ENCODE results near the gene ATP6V0C.
"Not testable (repeated sequence)": the region's sequence is repeated elsewhere in the genome, so short reads cannot be mapped to it uniquely, and the experiment has no call there.

ATP6V0C gene

DNA sequence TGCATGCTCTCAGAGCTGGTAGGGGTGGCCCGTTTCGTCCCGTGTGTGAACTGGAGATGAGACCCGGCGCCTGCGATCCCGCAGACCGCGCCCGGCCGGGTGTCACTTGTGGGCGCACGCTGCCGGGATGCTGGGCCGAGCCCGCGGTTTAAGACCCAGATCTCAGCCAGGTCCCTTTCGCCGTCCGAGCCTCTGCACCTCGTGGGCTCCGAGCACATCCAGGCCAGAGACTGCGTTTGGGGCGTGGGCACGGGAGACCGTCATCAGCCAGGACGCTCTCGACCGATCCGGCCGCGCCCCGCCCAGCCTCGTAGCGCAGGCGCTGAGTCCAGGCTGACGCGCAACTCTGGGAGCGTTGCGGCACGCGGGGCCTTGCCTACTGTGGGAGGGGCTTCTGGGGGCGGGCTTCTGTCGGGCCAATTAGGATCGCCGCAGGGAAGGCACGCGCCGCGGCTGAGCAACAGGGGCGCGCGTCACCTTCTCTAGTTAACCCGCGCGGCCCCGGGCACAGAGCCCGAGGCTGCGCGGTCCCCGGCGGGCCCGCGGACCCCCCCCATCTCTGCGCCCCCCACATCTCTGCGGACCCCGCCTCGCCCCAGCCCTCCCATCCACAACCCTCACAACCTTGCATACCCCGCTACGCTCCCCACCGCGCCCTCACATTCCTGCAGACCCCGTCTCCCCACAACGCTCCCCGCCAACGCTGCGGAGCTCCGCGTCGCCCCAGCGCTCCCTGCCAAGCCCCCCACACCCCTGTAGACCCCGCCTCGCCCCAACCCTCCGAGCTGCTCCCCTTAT, 18.1 kb downstream of the ATP6V0C start:
- Histone ChIP-seq H3K9ac (ENCODE audit: low read length) (peak overlapping the region; percentile 77), H4K20me1 (ENCODE audit: insufficient read depth, low read length) (no peaks in the 10 kb centered on the region), H3F3A (ENCODE audit: insufficient read depth, low read length) (no peaks in the 10 kb centered on the region), H3K4me3 (ENCODE audit: low read depth, low read length, poor library complexity, severe bottlenecking) (peak overlapping the region; percentile 61), H3K9me3 (ENCODE audit: low read length) (no peaks in the 10 kb centered on the region), H3K4me2 (ENCODE audit: low read length) (peak overlapping the region; percentile 74), H3K27ac (ENCODE audit: low read depth, low read length, poor library complexity, severe bottlenecking) (peak overlapping the region; percentile 83), H3K79me2 (ENCODE audit: insufficient read depth, low read length) (no peaks in the 10 kb centered on the region), H3K4me1 (ENCODE audit: insufficient read depth, low read length, severe bottlenecking) (peaks cover 15% of the 10 kb centered on the region), H2AFZ (ENCODE audit: low read length) (no peak overlapping the region), H3K9me2 (ENCODE audit: low read depth, low read length) (no peaks in the 10 kb centered on the region), H3K36me3 (ENCODE audit: insufficient read depth, low read length) (peaks cover 25% of the 10 kb centered on the region; the same call in 1 of the 2 replicates), H3K27me3 (ENCODE audit: insufficient read depth, low read length) (no peaks in the 10 kb centered on the region)
- TF ChIP-seq, protein P1, sequence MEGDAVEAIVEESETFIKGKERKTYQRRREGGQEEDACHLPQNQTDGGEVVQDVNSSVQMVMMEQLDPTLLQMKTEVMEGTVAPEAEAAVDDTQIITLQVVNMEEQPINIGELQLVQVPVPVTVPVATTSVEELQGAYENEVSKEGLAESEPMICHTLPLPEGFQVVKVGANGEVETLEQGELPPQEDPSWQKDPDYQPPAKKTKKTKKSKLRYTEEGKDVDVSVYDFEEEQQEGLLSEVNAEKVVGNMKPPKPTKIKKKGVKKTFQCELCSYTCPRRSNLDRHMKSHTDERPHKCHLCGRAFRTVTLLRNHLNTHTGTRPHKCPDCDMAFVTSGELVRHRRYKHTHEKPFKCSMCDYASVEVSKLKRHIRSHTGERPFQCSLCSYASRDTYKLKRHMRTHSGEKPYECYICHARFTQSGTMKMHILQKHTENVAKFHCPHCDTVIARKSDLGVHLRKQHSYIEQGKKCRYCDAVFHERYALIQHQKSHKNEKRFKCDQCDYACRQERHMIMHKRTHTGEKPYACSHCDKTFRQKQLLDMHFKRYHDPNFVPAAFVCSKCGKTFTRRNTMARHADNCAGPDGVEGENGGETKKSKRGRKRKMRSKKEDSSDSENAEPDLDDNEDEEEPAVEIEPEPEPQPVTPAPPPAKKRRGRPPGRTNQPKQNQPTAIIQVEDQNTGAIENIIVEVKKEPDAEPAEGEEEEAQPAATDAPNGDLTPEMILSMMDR (IDR thresholded peaks at IDR 0.05; ENCODE audit: low read length), result no peak
- no peak for TF ChIP-seq EZH2 (IDR thresholded peaks at IDR 0.05; ENCODE audit: borderline replicate concordance, low read length)

DNA sequence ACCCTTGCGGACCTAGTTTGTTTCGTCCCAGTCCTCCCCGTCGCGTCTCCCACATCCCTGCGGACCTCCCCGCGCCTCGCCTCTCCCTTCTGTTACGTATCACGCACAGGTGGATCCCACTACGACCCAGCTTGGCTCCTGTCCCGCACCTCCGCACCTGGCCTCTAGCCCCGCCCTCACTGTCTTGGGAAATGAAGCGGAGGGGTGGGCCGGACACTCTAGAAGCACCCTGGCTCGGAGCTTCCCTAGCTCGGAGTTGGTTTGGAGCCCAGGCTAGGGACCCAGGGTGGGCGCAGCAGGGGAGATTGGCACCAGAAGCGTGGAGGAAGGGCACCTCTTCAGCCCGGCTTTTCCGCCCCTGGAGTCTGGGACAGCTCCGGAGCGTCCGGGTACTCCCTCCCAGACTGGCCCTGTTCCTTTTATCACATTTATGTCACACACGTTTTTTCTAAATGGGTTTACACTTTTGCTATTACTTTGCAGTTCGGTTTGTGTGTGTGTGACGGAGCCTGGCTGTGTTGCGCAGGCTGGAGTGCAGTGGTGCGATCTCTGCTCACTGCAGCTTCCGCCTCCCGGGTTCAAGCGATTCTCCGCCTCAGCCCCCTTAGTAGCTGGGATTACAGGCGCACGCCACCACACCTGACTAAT, 18.9 kb downstream of the ATP6V0C start:
- Histone ChIP-seq H3K4me3 (ENCODE audit: low read depth, low read length, poor library complexity, severe bottlenecking) (peak overlapping the region; percentile 61), H3K79me2 (ENCODE audit: insufficient read depth, low read length) (no peaks in the 10 kb centered on the region), H3K9ac (ENCODE audit: low read length) (peak overlapping the region; percentile 68), H3K4me2 (ENCODE audit: low read length) (peak overlapping the region; percentile 74), H3K9me2 (ENCODE audit: low read depth, low read length) (no peaks in the 10 kb centered on the region), H3K27me3 (ENCODE audit: insufficient read depth, low read length) (no peaks in the 10 kb centered on the region), H3F3A (ENCODE audit: insufficient read depth, low read length) (no peaks in the 10 kb centered on the region), H3K27ac (ENCODE audit: low read depth, low read length, poor library complexity, severe bottlenecking) (peak overlapping the region; percentile 83), H3K4me1 (ENCODE audit: insufficient read depth, low read length, severe bottlenecking) (peaks cover 15% of the 10 kb centered on the region), H3K9me3 (ENCODE audit: low read length) (no peaks in the 10 kb centered on the region), H4K20me1 (ENCODE audit: insufficient read depth, low read length) (no peaks in the 10 kb centered on the region), H3K36me3 (ENCODE audit: insufficient read depth, low read length) (peaks cover 18% of the 10 kb centered on the region; the same call in 1 of the 2 replicates), H2AFZ (ENCODE audit: low read length) (no peak overlapping the region)
- no peak for TF ChIP-seq EZH2 (IDR thresholded peaks at IDR 0.05; ENCODE audit: borderline replicate concordance, low read length)
- TF ChIP-seq, protein P1 (IDR thresholded peaks at IDR 0.05; ENCODE audit: low read length), result no peak

DNA sequence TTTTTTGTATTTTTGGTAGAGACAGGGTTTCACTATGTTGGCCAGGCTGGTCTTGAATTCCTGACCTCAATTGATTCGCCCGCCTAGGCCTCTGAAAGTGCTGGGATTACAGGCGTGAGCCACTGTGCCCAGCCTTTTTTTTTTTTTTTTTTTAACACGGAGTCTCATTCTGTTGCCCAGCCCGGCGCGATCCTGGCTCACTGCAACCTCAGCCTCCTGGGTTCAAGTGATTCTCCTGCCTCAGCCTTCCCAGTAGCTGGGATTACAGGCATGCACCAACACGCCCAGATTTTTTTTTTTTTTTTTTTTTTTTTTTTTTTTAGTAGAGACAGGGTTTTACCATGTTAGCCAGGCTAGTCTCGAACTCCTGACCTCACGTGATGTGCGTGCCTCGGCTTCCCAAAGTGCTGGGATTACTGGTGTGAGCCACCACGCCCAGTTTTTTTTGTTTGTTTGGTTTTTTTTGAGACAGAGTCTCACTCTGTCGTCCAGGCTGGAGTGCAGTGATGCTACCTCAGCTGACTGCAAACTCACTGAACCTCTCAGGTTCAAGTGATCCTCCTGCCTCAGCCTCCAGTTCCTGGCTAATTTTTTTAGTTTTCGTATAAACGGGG, 19.5 kb downstream of the ATP6V0C start:
- H3K36me3 ChIP-seq (ENCODE audit: insufficient read depth, low read length), result peaks cover 12% of the 10 kb centered on the region; the same call in 1 of the 2 replicates
- not testable (repeated sequence) for H3F3A ChIP-seq (ENCODE audit: insufficient read depth, low read length); H3K9me3 ChIP-seq (ENCODE audit: low read length); H3K79me2 ChIP-seq (ENCODE audit: insufficient read depth, low read length); H2AFZ ChIP-seq (ENCODE audit: low read length); H3K27me3 ChIP-seq (ENCODE audit: insufficient read depth, low read length); H3K9me2 ChIP-seq (ENCODE audit: low read depth, low read length); H4K20me1 ChIP-seq (ENCODE audit: insufficient read depth, low read length)
- peak overlapping the region; percentile 74 for H3K4me2 ChIP-seq (ENCODE audit: low read length)
- peak overlapping the region; percentile 83 for H3K27ac ChIP-seq (ENCODE audit: low read depth, low read length, poor library complexity, severe bottlenecking)
- peak overlapping the region; percentile 68; the same call in 1 of the 2 replicates for H3K9ac ChIP-seq (ENCODE audit: low read length)
- H3K4me1 ChIP-seq (ENCODE audit: insufficient read depth, low read length, severe bottlenecking), result peaks cover 15% of the 10 kb centered on the region
- peak overlapping the region; percentile 61 for H3K4me3 ChIP-seq (ENCODE audit: low read depth, low read length, poor library complexity, severe bottlenecking)

Data from OCI-LY1 (cell line).